GM21447 (cell line): Measurements from ENCODE around the gene HEATR9.
"Not testable (repeated sequence)": the region's sequence is repeated elsewhere in the genome, so short reads cannot be mapped to it uniquely, and the experiment has no call there.

Source experiments
- ATAC-seq: cut with Tn5 transposase; IDR thresholded peaks from one replicate; pipeline ENCODE4 v1.9.1; 2021; ENCODE audit not compliant: unreplicated experiment

The HEATR9 gene

GRCh38 chr17:35868737-35869136 lies at the start of gene HEATR9:
Gene HEATR9 (minus strand): TSS chr17:35868891. CDS start chr17:35868742, 149 bp downstream.
- no peak for ATAC-seq

- no peak for ATAC-seq
Observed at GRCh38 chr17:35917519-35918213, 49.0 kb upstream of the HEATR9 start.

GRCh38 chr17:35915153-35915964 lies 46.7 kb upstream of the HEATR9 start:
- no peak for ATAC-seq

- no peak for ATAC-seq
Observed at GRCh38 chr17:35914354-35914753, 45.7 kb upstream of the HEATR9 start.

GRCh38 chr17:35913609-35914008 lies 44.9 kb upstream of the HEATR9 start:
- no peak for ATAC-seq

GRCh38 chr17:35912942-35913341 lies 44.3 kb upstream of the HEATR9 start:
- no peak for ATAC-seq

GRCh38 chr17:35912339-35912912 lies 43.7 kb upstream of the HEATR9 start:
- no peak for ATAC-seq

GRCh38 chr17:35909408-35909807 lies 40.7 kb upstream of the HEATR9 start:
- ATAC-seq = no peak

- no peak for ATAC-seq
Observed at GRCh38 chr17:35907691-35908090, 39.0 kb upstream of the HEATR9 start.

GRCh38 chr17:35906926-35907637 lies 38.4 kb upstream of the HEATR9 start:
- ATAC-seq = no peak

- ATAC-seq = no peak
Observed at GRCh38 chr17:35906191-35906925, 37.7 kb upstream of the HEATR9 start.

- ATAC-seq = no peak
Observed at GRCh38 chr17:35903451-35903850, 34.8 kb upstream of the HEATR9 start.

GRCh38 chr17:35901631-35902175 lies 33.0 kb upstream of the HEATR9 start:
- ATAC-seq = no peak

- ATAC-seq = no peak
Observed at GRCh38 chr17:35900708-35901480, 32.2 kb upstream of the HEATR9 start.

GRCh38 chr17:35900280-35900679 lies 31.6 kb upstream of the HEATR9 start:
- ATAC-seq = no peak

GRCh38 chr17:35898283-35899070 lies 29.8 kb upstream of the HEATR9 start:
- no peak for ATAC-seq

- not testable (repeated sequence) for ATAC-seq
Observed at GRCh38 chr17:35897772-35898171, 29.1 kb upstream of the HEATR9 start.

GRCh38 chr17:35895636-35896587 lies 27.2 kb upstream of the HEATR9 start:
- peak; percentile 70 for ATAC-seq
